ENCODE results near the gene USP48.

DNA sequence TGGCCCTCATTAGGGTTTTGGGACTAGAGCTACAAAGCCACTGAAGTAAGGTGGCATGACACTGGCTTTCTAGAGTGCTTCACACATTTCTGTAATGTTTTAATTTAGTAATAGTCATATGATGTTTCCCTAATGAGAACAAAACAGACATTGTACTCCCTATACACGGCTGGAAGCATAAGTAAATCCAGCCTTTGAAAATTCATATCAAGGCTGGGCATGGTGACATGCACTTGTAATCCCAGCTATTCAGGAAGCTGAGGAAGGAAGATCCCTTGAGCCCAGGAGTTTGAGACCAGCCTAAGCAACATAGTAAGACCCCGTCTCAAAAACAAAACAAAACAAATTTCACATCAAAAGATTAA lies 7.4 kb downstream of the USP48 start:
- no peak for TF ChIP-seq POLR2A (IDR thresholded peaks at IDR 0.05)
- TF ChIP-seq, protein P1, sequence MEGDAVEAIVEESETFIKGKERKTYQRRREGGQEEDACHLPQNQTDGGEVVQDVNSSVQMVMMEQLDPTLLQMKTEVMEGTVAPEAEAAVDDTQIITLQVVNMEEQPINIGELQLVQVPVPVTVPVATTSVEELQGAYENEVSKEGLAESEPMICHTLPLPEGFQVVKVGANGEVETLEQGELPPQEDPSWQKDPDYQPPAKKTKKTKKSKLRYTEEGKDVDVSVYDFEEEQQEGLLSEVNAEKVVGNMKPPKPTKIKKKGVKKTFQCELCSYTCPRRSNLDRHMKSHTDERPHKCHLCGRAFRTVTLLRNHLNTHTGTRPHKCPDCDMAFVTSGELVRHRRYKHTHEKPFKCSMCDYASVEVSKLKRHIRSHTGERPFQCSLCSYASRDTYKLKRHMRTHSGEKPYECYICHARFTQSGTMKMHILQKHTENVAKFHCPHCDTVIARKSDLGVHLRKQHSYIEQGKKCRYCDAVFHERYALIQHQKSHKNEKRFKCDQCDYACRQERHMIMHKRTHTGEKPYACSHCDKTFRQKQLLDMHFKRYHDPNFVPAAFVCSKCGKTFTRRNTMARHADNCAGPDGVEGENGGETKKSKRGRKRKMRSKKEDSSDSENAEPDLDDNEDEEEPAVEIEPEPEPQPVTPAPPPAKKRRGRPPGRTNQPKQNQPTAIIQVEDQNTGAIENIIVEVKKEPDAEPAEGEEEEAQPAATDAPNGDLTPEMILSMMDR (IDR thresholded peaks at IDR 0.05): no peak

Data from Peyer's patch (tissue), 4 donors.